Measurements from ENCODE around the gene C12orf57.

- no peak for TF ChIP-seq CTCF (optimal IDR thresholded peaks at IDR 0.05 in 1 of 3, IDR thresholded peaks at IDR 0.05 in 1 of 3, conservative IDR thresholded peaks at IDR 0.05 in 1 of 3; ENCODE audit: extremely low read depth in 1 of 3, insufficient read depth in 2 of 3, low read length in 3 of 3)
- TF ChIP-seq EZH2 (IDR thresholded peaks at IDR 0.05; ENCODE audit: low read length) = no peak
Measured at GRCh38 chr12:6916426-6917200, 27.2 kb upstream of the C12orf57 start.
